GM18499 (cell line): ENCODE data around the gene ST6GALNAC3.
"Not testable (repeated sequence)": the region's sequence is repeated elsewhere in the genome, so short reads cannot be mapped to it uniquely, and the experiment has no call there.

Experiments
- ATAC-seq: cut with Tn5 transposase; IDR thresholded peaks from one replicate; pipeline ENCODE4 v1.9.1; 2021; ENCODE audit warnings: moderate number of reproducible peaks; ENCODE audit not compliant: insufficient read depth, unreplicated experiment

The ST6GALNAC3 gene

GRCh38 chr1:76232666-76233065 is 158.1 kb downstream of the ST6GALNAC3 start:
- ATAC-seq = no peak

- ATAC-seq = no peak
These were observed 159.5 kb downstream of the ST6GALNAC3 start for GRCh38 chr1:76234061-76234460.

DNA sequence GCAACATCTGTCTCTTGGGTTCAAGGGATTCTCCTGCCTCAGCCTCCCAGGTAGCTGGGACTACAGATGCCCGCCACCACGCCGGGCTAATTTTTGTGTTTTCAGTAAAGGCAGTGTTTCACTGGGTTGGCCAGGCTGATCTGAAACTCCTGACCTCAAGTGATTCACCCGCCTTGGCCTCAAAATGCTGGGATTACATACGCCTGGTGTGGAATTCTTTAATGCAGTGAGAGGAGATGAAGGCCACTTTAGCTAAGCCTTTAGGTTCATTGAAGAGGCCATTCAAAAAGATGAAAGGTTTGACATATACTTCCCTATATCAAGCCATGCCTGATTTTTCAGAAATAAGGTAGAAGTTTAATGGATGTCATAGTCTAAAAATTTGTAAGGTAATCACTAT is 162.7 kb downstream of the ST6GALNAC3 start:
- no peak for ATAC-seq

- no peak for ATAC-seq
These were observed 163.6 kb downstream of the ST6GALNAC3 start for GRCh38 chr1:76238094-76238628.

DNA sequence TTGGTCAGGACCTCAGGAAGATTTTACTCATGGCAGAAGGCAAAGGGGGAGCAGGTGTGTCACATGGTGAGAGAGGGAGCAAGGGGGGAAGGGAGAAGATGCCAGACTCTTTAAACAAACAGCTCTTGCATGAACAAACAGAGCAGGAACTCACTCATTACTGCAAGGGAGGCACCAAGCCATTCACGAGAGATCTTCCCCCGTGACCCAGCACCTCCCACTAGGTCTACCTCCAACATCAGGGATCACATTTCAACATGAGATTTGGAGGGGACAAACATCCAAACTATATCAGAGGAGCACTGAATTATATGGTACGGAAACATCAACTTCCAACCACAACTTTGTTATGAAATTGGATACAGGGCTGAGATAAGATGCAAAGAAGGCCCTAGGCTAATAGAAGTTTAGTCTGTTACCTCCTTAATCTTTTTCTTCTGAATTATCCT is 164.9 kb downstream of the ST6GALNAC3 start:
- ATAC-seq = no peak

DNA sequence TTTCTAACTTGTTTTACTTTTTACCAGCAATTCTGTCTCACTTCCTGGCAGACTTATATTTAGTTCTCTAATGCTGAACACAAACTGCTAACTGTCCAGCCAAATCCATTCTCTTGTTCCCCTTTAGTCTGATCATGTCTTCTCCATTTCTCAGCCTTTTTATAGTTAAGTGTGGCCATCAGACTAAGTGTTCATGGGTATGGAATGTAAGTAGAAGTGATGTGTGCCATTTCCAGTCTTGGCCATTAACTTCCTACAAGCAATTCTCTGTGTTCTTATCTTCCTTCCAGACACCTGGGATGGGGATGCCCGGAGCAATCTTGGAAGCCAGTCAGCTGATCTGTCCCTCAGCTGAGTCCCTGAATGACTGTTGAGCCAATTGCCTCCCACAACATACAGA is 165.8 kb downstream of the ST6GALNAC3 start:
- no peak for ATAC-seq

DNA sequence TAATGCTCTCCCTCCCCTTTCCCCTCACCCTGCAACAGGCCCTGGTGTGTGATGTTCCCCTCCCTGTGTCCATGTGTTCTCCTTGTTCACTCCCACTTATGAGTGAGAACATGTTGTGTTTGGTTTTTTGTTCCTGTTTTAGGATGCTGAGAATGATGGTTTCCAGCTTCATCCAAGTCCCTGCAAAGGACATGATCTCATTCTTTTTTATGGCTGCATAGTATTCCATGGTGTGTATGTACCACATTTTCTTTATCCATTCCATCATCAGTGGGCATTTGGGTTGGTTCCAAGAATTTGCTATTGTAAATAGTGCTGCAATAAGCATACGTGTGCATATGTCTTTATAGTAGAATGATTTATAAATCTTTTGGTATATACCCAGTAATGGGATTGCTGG is 168.0 kb downstream of the ST6GALNAC3 start:
- ATAC-seq = not testable (repeated sequence)

GRCh38 chr1:76247261-76247852 is 172.8 kb downstream of the ST6GALNAC3 start:
- ATAC-seq = no peak

DNA sequence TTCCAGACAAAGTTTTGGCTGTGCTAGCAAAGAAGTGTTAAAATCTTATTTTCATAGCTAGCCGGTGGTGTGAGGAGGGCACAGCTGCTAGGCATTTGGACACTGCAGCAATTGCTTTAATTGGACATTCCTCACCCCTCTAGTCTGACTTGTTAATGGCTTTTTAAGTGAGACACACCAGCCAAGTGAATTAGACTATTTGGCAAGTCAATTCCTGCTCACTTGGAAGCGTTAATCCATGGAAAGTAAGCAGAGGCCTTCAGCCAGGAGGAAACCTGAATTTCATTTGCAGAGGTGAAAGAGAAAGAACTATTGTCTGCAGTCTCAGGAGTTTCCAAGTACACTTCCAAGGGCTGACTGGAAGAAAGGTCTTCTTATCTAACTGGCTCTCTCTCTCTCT is 175.7 kb downstream of the ST6GALNAC3 start:
- ATAC-seq = no peak

GRCh38 chr1:76252431-76252830 is 177.9 kb downstream of the ST6GALNAC3 start:
- no peak for ATAC-seq

DNA sequence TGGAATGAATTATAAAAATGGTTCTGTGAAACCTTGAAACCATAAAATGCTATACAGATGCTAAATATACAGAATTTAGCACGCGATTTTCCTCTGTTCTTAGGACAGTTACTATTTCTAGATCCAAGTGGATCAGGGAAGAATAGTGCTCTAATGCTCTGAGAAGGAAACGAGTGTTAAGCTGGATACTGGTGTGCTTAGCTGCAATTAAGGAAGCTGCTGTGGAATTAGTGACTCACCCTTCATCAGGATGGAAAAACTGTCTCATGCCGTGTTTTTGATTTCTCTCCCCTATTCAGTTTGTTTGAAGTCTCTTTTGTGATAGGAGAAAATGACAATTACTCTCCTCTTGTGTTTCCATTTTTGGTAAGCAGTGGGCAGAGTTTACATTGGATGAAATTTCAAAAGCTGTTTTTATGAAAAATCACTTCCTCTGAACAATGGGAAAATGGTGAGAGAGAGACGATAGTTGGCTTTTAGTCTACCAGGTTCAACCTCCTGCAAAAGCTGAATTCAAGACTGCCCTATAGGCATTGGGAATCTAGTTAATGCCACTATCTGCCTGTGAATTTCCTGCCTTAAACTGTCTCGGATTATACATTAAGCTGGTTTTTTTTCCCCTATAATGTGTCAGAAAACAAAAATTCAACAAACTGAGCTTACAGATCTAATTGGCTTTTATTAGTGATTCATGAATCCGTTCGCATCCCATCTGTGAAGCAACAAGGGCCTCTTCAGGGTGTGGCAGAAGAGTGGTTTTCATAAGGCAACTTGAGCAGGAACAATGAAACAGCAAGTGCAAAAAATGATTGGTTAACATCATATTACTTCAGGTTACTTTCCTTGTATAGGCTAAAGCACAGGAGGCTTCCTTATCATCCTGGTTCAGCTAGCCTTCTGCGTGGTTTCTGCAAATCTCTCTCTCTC is 179.8 kb downstream of the ST6GALNAC3 start:
- ATAC-seq = no peak

DNA sequence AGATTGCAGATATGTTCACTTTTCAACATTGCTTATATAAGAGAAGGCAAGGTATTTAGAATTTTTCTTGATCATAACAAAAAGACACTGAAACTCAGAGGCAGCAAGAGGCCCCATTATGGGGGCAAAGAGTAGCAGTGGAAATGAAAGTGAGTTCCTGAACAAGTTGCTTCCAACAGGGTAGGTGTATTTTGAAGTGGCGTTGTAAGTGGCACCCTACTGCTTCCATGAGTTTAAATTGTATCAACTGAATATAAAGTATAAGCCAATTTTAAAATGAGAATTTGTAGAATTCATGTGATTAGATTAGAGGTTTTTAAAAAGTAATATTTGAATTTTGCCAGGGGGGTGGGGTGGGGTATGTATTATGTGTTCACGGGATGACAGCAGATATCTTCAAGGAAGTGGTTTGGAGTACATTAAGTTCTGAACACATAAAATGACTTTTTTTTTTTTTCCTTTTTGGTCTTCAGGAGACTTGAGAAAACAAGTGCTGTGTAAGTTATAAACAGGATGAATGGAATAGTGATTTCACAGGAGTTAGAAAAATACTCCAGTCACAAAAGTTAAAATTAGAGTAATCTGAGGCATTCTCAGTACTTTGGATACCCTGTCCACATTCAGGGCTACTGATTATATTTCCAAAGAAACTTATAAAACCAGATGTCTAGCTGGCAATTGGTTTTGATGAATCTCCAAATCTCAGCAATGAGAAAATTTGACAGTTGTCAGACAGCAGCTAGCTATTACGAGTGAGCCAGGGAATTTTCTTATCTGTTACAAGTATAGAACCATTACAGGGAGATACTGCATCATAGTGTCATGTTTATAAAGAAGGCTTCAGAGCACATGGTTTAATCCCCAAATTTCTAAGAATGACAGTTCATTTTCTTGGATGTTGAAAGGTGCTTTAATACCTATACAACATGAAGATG is 182.0 kb downstream of the ST6GALNAC3 start:
- no peak for ATAC-seq

GRCh38 chr1:76257823-76258222 is 183.3 kb downstream of the ST6GALNAC3 start:
- ATAC-seq = no peak

DNA sequence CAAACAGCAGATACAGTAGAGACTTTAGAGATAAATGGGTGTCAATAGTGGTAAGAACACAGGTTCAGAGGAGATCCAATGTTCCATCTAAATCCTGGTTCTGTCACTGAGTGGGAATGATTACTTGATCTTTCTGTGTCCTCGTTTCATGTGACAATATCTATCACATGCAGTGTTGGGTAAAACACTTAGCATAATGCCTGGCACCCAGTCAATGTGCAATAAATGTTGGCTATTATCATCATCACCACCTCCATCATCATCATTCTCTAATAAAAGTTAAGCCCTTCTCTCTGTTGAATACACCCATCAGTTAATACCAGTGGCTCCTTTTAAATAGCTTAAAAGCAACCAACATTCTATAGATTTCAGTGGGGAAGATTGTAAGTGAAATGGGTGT is 184.7 kb downstream of the ST6GALNAC3 start:
- no peak for ATAC-seq

DNA sequence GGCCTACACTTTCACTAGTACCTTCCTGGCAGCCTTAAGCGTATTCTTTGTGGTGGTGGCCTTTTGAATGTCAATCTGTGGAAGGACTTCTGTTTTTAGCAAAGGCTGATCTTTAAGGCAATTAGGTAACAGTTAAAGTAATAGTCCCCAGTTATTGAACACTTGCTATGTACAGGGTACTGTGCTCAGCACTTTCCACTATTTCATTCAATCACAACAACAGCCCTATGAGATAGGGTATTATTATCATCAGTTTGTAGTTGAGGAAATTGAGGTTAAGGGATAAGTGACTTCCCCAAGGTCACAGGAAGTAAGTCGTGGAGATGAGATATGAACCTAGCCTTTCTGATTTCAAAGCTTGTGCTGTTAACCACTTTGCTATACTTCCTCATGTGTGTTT is 185.7 kb downstream of the ST6GALNAC3 start:
- no peak for ATAC-seq

DNA sequence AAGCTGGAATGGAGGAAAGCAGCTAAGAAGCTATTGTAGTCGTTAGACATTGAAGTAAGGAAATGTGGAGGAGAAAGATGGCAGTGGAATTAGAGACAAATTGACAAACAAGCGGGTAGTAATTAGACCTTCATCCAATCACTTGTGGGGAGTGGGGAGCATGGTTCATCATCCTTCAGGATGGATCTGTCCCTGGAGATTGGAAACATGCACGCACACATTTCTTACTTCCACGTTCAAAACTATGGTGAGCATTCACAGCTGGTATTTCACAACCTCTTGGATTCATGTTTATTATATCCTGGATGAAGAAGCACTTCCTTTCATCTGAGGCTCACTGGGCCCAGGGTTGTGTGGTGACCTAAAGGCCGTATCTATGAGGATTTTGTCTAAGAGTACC is 188.1 kb downstream of the ST6GALNAC3 start:
- ATAC-seq = no peak

- ATAC-seq = no peak
These were observed 190.1 kb downstream of the ST6GALNAC3 start for GRCh38 chr1:76264642-76265041.

DNA sequence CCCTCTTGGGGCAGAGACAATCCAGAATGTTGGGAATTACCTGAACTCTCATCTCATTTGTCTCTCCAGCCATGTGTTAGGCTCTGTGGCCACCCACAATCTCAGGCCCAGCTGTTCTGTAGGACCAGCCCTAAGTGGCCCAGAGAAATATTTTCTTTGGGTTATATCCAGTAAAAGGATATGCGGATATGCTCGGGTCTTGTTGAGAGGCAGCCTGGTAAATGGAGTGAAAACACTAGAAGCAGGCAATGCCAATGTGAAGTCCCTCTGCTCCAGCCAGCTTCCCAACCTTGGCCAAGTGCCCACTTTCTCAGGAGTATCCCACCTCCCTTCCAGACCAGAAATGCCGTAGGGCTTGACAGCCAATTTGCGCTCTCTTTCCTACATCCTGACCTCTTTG is 192.2 kb downstream of the ST6GALNAC3 start:
- ATAC-seq = no peak

DNA sequence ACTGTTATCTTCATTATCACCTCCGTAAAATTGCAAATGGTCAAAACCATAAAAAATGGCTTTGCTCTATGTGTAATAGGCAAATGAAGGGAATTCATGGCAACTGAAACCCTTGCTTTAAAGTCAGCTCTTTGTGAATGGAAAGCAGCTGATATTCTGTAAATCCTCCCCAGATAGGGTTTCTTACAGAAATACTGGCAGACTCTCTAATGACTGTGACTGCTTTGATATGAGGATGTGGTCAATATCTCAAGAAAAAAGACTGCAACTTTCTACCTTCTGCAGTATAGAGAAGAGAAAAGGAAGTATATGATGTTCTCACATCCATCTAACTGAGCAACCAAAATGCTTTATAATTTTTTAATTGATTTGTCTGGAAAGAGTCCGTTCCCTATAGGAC is 193.1 kb downstream of the ST6GALNAC3 start:
- ATAC-seq = no peak

DNA sequence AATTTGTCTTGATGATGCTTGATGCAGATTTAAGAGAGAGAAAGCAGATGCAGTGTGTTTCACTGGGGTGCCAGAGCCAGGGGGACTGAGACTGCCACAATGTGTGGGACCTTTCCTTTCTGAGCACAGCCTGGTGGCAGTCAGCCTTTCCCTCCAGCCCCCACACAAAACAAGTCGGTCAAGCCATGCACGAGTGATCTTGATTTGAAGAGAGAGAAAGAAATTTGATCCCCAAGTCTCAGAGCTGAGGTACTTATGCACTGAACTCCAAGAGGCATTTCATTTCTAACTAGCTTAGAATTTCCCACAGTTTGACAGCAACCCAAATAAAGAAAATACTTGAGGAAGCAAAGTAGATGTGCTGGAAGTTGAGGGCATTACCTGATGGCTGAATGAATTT is 193.8 kb downstream of the ST6GALNAC3 start:
- no peak for ATAC-seq
